ENCODE data around the gene CRYGS.

- TF ChIP-seq CTCF (IDR thresholded peaks at IDR 0.05), result no peak
- TF ChIP-seq POLR2A (IDR thresholded peaks at IDR 0.05), result no peak
These were observed 34.8 kb downstream of the CRYGS start for GRCh38 chr3:186509423-186509822.
